K562 (cell line): ENCODE results near the gene CYLD. TPM values are rescaled to one million over a fixed set of nuclear protein-coding genes. Genes with fewer than 3 reads are reported as not detected.

Experiments
- BACH1 ChIP-seq: fragments of 200-800 bp; sonication (Bioruptor generic); IDR thresholded peaks from 2 replicates; pipeline ENCODE4 v1.6.1; 2016; ENCODE audit warnings: missing genetic modification characterization, missing compliant biosample characterization
- KLF13 ChIP-seq: fragments of 450-650 bp; IDR thresholded peaks from 2 replicates; pipeline ENCODE4 v1.6.1; 2016; ENCODE audit warnings: missing genetic modification characterization, low read depth, mild to moderate bottlenecking, missing compliant biosample characterization, moderate library complexity, borderline replicate concordance
- MTA3 ChIP-seq: fragments of 450-650 bp; formaldehyde crosslinking; IDR thresholded peaks from 2 replicates; pipeline ENCODE4 v1.6.1; 2017; ENCODE audit warnings: mild to moderate bottlenecking, borderline replicate concordance
- NR2C1 ChIP-seq, 2 experiments: fragments of 450-650 bp; IDR thresholded peaks; 2 replicates each; pipeline ENCODE4 v1.6.1; 2017; ENCODE audit warnings: mild to moderate bottlenecking in 2 of 2, antibody characterized with exemption in 1 of 2, inconsistent platforms in 1 of 2, missing compliant biosample characterization in 1 of 2, missing genetic modification characterization in 1 of 2
- PHF21A ChIP-seq: fragments of 450-650 bp; IDR thresholded peaks from 2 replicates; pipeline ENCODE4 v1.6.1; 2017; ENCODE audit warnings: low read depth, borderline replicate concordance
- RBBP5 ChIP-seq: fragments of 200-600 bp; sonication (generic); IDR thresholded peaks from 2 replicates; pipeline ENCODE4 v1.6.1; 2012; ENCODE audit warnings: borderline replicate concordance, mild to moderate bottlenecking, low read length, control low read depth, inconsistent platforms; ENCODE audit not compliant: insufficient read depth, poor library complexity, severe bottlenecking
- SP2 ChIP-seq: IDR thresholded peaks from 2 replicates; pipeline ENCODE4 v1.6.1; 2011; ENCODE audit warnings: mild to moderate bottlenecking, low read depth, low read length, moderate library complexity; ENCODE audit not compliant: poor library complexity, severe bottlenecking; ENCODE audit errors: extremely low read depth
- SPI1 ChIP-seq: IDR thresholded peaks from 2 replicates; pipeline ENCODE4 v1.6.1; 2011; ENCODE audit warnings: low read depth, low read length, control low read depth, borderline replicate concordance
- ZKSCAN1 ChIP-seq: fragments of 150-350 bp; IDR thresholded peaks from 2 replicates; pipeline ENCODE4 v1.6.1; 2016; ENCODE audit warnings: low read depth, low read length
- polyA plus RNA-seq, 8 experiments: library from polyadenylated mRNA; depleted of rRNA in 4 of 8; stranded (reverse) in 5 of 8; unstranded in 3 of 8; fragments of >200 nt; fragmentation: Nextera tagmentation in 2 of 8; fragmentation: Illumina TruSeq in 1 of 8; extraction: Ambion mirVana in 2 of 8; extraction: Trizol in 1 of 8; gene quantifications; 2 replicates each; pipeline versions ENCODE4 v1.2.1 to v1.2.3, GENCODE V29; 2011 to 2014; ENCODE audit warnings: inconsistent platforms in 1 of 8, missing spikeins in 1 of 8
- total RNA-seq, 7 experiments: library from RNA; depleted of rRNA in 6 of 7; stranded (reverse); fragments of >200 nt in 6 of 7; fragmentation: Illumina TruSeq in 2 of 7; extraction: Trizol in 2 of 7; gene quantifications; 2 replicates each; pipeline versions ENCODE4 v1.2.1 to v1.2.3, GENCODE V29; 2011 to 2021; ENCODE audit warnings: low replicate concordance in 1 of 7
- TF ChIP-seq, protein P1 (sequence below): sonication (generic); formaldehyde crosslinking; IDR thresholded peaks from 2 replicates; pipeline ENCODE4 v1.8.0; 2023; ENCODE audit warnings: mild to moderate bottlenecking, missing genetic modification reagents
- TF ChIP-seq, protein P2 (sequence below): fragments of 200-800 bp; sonication (Bioruptor generic); IDR thresholded peaks from 2 replicates; pipeline ENCODE4 v1.6.1; 2017; ENCODE audit warnings: missing genetic modification characterization, missing compliant biosample characterization
- TF ChIP-seq, protein P3 (sequence below): sonication (generic); formaldehyde crosslinking; IDR thresholded peaks from 2 replicates; pipeline ENCODE4 v1.5.0; 2020; ENCODE audit warnings: missing genetic modification reagents
- TF ChIP-seq, protein P4 (sequence below), 2 experiments: IDR thresholded peaks; 2 replicates each; pipeline ENCODE4 v1.6.1; 2012; ENCODE audit warnings: improper control_type of control experiment in 2 of 2, low read depth in 2 of 2, low read length in 2 of 2, borderline replicate concordance in 1 of 2
- TF ChIP-seq, protein P5 (sequence below), 3 experiments: fragments of 200-800 bp in 1 of 3; sonication (Bioruptor generic) in 1 of 3; sonication (generic) in 1 of 3; formaldehyde crosslinking in 1 of 3; IDR thresholded peaks; 2 replicates each; pipeline versions ENCODE4 v1.6.1 to v1.8.0; 2016 to 2022; ENCODE audit warnings: mild to moderate bottlenecking in 2 of 3, missing compliant biosample characterization in 2 of 3, missing genetic modification characterization in 2 of 3, missing genetic modification reagents in 1 of 3

Gene CYLD
- total and polyA plus RNA-seq, 9 of the 15 experiments (the other 6 are each of a cell fraction or from before 2014, with no cell fraction given) = 3.4 to 7.4 (median 5.3) TPM

DNA sequence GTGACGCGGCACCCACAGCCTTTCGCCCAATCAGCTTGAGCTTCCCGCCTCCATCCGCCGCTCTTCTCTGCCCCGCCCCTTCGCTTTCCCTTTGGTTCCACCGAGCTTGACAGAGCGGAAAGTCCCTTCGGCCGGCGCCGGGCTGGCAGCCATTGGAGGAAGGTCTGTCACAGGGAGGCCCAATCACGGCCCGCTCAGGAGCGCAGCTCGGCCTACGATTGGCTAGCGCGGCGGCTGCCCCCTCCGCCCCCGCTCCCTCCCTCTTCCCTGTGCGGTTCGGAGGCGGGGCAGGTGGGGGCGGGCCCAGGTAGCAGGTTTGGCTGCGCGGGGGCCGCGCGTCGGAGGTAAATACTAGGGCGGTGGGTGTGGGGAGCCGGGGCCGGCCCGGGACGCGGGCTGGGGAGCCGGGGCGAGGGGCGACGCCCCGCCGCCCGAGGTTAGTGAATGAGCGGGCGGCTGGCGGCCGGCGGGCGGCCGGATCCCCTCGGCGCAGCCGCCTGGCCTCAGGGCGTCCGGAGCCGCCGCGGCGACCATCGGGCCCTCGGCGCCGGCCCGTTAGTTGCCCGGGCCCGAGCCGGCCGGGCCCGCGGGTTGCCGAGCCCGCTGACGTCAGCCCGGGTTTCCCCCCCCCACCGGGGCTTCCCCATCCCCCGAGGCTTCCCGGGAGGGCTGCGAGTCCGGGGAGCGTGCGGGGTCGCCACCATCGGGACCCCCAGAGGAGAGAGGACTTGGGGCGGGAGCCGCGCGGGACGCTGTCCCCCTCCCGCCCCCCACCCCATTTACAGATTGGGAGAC is at the start of gene CYLD (continued):
- TF ChIP-seq, protein P1, sequence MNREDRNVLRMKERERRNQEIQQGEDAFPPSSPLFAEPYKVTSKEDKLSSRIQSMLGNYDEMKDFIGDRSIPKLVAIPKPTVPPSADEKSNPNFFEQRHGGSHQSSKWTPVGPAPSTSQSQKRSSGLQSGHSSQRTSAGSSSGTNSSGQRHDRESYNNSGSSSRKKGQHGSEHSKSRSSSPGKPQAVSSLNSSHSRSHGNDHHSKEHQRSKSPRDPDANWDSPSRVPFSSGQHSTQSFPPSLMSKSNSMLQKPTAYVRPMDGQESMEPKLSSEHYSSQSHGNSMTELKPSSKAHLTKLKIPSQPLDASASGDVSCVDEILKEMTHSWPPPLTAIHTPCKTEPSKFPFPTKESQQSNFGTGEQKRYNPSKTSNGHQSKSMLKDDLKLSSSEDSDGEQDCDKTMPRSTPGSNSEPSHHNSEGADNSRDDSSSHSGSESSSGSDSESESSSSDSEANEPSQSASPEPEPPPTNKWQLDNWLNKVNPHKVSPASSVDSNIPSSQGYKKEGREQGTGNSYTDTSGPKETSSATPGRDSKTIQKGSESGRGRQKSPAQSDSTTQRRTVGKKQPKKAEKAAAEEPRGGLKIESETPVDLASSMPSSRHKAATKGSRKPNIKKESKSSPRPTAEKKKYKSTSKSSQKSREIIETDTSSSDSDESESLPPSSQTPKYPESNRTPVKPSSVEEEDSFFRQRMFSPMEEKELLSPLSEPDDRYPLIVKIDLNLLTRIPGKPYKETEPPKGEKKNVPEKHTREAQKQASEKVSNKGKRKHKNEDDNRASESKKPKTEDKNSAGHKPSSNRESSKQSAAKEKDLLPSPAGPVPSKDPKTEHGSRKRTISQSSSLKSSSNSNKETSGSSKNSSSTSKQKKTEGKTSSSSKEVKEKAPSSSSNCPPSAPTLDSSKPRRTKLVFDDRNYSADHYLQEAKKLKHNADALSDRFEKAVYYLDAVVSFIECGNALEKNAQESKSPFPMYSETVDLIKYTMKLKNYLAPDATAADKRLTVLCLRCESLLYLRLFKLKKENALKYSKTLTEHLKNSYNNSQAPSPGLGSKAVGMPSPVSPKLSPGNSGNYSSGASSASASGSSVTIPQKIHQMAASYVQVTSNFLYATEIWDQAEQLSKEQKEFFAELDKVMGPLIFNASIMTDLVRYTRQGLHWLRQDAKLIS (CRISPR knock-in tag) = no peak
- TF ChIP-seq SPI1 (no peak), RBBP5 (peak; percentile 80), SP2 (peak; percentile 65), BACH1 (tag) (no peak), KLF13 (tag) (peak; percentile 88), NR2C1 (IDR thresholded peaks at IDR 0.05) (peak; percentile 28; the same call in 1 of the 2 replicates), NR2C1 (tag; IDR thresholded peaks at IDR 0.05) (peak; percentile 83), ZKSCAN1 (peak; percentile 22; the same call in 1 of the 2 replicates), PHF21A (0 out of 2 replicates have a peak, but pooled peaks have one; percentile 48), MTA3 (peak; percentile 87; the same call in 1 of the 2 replicates)
- TF ChIP-seq, protein P2, sequence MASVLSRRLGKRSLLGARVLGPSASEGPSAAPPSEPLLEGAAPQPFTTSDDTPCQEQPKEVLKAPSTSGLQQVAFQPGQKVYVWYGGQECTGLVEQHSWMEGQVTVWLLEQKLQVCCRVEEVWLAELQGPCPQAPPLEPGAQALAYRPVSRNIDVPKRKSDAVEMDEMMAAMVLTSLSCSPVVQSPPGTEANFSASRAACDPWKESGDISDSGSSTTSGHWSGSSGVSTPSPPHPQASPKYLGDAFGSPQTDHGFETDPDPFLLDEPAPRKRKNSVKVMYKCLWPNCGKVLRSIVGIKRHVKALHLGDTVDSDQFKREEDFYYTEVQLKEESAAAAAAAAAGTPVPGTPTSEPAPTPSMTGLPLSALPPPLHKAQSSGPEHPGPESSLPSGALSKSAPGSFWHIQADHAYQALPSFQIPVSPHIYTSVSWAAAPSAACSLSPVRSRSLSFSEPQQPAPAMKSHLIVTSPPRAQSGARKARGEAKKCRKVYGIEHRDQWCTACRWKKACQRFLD (CRISPR knock-in tag) = 0 out of 2 replicates have a peak, but pooled peaks have one; percentile 71
- TF ChIP-seq, protein P3, sequence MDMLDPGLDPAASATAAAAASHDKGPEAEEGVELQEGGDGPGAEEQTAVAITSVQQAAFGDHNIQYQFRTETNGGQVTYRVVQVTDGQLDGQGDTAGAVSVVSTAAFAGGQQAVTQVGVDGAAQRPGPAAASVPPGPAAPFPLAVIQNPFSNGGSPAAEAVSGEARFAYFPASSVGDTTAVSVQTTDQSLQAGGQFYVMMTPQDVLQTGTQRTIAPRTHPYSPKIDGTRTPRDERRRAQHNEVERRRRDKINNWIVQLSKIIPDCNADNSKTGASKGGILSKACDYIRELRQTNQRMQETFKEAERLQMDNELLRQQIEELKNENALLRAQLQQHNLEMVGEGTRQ = no peak
- TF ChIP-seq, protein P4, sequence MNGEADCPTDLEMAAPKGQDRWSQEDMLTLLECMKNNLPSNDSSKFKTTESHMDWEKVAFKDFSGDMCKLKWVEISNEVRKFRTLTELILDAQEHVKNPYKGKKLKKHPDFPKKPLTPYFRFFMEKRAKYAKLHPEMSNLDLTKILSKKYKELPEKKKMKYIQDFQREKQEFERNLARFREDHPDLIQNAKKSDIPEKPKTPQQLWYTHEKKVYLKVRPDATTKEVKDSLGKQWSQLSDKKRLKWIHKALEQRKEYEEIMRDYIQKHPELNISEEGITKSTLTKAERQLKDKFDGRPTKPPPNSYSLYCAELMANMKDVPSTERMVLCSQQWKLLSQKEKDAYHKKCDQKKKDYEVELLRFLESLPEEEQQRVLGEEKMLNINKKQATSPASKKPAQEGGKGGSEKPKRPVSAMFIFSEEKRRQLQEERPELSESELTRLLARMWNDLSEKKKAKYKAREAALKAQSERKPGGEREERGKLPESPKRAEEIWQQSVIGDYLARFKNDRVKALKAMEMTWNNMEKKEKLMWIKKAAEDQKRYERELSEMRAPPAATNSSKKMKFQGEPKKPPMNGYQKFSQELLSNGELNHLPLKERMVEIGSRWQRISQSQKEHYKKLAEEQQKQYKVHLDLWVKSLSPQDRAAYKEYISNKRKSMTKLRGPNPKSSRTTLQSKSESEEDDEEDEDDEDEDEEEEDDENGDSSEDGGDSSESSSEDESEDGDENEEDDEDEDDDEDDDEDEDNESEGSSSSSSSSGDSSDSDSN (IDR thresholded peaks at IDR 0.05; ENCODE audit: borderline replicate concordance in 1 of 2, low read depth in 2 of 2, low read length in 2 of 2) = 0 out of 4 replicates have a peak, but pooled peaks of 1 of the 2 experiments have one; percentile 30
- TF ChIP-seq, protein P5, sequence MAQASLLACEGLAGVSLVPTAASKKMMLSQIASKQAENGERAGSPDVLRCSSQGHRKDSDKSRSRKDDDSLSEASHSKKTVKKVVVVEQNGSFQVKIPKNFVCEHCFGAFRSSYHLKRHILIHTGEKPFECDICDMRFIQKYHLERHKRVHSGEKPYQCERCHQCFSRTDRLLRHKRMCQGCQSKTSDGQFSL (CRISPR knock-in tag; IDR thresholded peaks at IDR 0.05) = peak; percentile 59
- TF ChIP-seq, protein P5 (tag; IDR thresholded peaks at IDR 0.05) = peak in 1 of 2 experiments; percentile 82; a peak in 2 of 4 replicates
